Measurements from ENCODE around the gene IFI27. TPM values are rescaled to one million over a fixed set of nuclear protein-coding genes. Genes with fewer than 3 reads are reported as not detected.
A peak's percentile ranks its signal among the peaks of the same experiment; 100 is the strongest.

IFI27 gene
- total RNA-seq, 4 donors from 2014 or later: 285 to 1,264 (median 308) TPM

DNA sequence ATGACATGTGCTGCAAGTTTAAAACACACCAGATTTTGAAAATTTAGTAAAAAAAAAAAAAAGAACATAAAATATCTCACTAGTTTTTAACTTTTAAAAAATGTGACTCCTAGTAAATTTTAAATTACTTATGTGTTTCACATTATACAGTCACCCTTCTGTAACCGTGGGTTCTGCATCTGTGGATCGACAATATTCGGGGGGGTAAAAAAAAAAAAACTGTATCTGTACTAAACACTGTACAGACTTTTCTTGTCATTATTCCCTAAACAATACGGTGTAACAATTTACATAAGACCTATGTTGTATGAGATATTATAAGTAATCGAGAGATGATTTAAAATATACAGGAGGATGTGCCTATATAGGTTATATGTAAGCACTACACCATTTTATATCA is 32.7 kb upstream of the IFI27 start:
- ATAC-seq (ENCODE audit: low FRiP score) (no peak), DNase-seq (ENCODE audit: low spot score) (no peak)
- TF ChIP-seq, protein P1, sequence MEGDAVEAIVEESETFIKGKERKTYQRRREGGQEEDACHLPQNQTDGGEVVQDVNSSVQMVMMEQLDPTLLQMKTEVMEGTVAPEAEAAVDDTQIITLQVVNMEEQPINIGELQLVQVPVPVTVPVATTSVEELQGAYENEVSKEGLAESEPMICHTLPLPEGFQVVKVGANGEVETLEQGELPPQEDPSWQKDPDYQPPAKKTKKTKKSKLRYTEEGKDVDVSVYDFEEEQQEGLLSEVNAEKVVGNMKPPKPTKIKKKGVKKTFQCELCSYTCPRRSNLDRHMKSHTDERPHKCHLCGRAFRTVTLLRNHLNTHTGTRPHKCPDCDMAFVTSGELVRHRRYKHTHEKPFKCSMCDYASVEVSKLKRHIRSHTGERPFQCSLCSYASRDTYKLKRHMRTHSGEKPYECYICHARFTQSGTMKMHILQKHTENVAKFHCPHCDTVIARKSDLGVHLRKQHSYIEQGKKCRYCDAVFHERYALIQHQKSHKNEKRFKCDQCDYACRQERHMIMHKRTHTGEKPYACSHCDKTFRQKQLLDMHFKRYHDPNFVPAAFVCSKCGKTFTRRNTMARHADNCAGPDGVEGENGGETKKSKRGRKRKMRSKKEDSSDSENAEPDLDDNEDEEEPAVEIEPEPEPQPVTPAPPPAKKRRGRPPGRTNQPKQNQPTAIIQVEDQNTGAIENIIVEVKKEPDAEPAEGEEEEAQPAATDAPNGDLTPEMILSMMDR (IDR thresholded peaks at IDR 0.05): no peak

DNA sequence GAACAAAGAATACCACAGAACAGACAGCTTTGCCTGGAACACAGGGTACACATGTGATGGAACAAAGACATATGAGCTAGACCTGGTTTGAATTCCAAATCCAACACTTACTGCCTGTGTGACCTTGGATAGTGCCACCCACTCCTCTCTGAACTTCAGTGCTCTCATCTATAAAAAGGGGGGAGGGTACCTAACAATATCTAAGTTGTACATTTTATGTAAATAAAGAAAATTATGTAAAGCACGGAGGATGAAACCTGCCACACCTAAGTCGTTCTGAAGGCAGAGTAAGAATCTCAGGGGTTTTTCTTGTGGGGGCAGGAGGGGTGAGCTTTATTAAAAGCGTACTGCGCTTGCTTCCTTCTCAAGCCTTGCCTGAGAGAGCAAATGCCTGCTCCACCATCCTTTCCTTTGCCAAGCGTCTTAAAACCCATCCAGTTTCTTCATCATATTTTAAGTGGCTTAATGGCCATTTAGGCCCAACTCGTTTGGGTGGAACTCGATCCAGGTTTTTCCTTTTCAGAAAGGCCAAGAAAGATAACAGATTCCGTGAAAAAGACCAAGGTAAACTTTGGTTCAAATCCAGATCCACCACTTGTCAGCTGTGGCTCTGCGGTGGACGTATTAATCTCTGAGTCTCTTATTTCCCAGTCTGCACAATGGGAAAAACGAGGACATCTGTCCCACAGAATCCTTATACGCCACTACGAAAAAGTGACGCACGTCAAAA is 30.5 kb upstream of the IFI27 start:
- DNase-seq (ENCODE audit: low spot score) (no peak), ATAC-seq (ENCODE audit: low FRiP score) (no peak)
- TF ChIP-seq, protein P1 (IDR thresholded peaks at IDR 0.05): no peak

DNA sequence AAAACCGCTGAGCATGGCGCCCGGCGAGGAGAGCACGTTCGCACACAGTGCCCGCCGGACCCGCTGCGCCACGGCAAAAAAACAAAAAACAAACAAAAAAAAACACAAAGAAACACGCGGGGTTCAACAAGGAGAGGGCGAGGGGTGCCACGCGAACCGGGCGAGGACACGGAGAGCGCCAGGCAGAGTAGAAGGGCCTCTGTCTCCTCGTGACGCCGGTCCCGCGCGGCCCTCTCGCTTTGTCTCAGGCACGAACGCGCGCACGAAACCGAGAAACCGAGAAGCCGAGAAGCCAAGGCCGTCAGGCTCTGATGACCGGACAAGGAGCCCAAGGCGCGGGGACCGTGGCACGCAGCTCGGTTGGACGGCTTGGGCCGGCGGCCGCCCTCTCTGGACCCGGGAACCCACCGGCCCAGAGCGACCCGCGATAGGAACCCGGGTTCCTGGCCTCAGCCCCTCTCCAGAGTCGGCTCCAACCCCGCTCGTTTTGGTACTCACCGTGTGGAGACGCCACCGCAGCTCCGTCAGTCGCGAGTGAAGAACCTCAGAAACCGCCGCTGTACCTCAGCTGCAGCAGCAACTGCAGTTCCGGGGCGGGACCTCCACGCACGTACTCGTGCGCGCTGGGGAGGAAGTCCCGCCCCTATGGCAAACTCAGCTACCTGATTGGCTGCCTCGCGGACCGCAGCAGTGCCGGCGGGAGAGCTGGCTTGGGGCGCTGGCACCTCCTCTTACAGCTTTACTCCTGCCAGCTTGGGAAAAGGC is 29.7 kb upstream of the IFI27 start, which contains the start of the genes DDX24 and IFI27L1:
TSS of gene DDX24 (minus strand) at position 582 of the 765 bp plus-strand sequence. CDS start 1,460 bp downstream, outside the sequence.
TSS of gene IFI27L1 (plus strand) at position 690 of the 765 bp plus-strand sequence. CDS start 15,628 bp downstream, outside the sequence.
- ATAC-seq (ENCODE audit: low FRiP score) (peak; percentile 99), DNase-seq (ENCODE audit: low spot score) (peak; percentile 80)
- TF ChIP-seq, protein P1 (IDR thresholded peaks at IDR 0.05): no peak

DNA sequence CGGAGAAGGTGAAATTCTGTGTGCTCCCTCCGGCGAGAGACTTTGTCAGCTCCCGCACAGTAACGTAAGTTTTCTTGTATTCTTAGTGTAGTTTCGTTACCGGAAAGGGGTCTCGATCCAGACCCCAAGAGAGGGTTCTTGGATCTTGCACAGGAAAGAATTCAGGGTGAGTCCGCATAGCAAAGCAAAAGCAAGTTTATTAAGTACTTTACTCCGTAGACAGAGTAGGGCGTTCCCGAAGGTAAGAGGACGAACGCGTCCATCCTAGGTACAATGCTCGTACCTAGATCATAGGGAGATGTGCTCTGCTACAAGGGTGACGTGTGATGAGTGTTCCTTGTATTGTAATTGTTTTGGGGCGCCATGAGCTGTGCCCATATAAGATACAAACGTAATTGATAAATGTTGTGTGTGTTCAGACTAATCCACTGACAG is 29.1 kb upstream of the IFI27 start:
- ATAC-seq (ENCODE audit: low FRiP score): peak; percentile 38
- TF ChIP-seq, protein P1 (IDR thresholded peaks at IDR 0.05): no peak

DNA sequence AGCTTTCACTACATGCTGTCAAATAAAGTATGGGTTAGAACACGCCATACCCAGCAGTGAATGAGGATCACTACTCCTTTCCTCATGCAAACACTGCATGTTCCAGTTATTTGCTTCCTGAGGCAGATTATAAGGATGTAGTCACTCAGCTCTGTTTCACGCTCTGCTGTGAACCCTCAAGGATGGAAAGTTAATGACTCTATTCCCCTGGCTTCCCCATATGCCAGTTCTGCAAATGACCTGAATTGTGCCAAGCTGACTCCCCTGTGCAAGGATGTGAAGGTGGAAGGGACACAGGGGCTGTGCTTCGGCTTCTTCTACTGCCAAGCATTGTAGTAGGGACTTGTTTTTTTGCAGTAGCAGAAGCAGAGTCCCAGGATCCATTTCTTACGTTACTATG is 22.6 kb upstream of the IFI27 start:
- TF ChIP-seq, protein P1 (IDR thresholded peaks at IDR 0.05): no peak
- no peak for ATAC-seq (ENCODE audit: low FRiP score)

More for the DNA sequence above, 29.1 kb upstream of the IFI27 start:
- no peak for DNase-seq (ENCODE audit: low spot score)

DNA sequence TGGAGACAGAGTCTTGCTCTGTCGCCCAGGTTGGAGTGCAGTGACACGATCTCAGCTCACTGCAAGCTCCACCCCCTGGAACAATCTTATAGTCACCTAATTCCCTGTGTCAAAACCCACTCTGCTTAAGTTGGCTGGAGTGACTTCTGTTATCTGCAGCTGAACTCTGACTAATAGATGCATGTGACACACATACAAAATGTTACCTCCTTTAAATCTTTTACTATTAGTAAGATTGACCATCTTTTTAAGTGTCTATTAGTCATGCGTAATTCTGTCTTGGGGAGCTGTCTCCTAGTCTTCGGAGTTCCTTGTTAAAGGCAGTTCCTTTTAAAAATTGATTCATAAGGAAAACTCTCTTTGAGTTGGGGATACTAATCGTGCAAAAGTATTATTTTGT is 22.0 kb upstream of the IFI27 start:
- TF ChIP-seq, protein P1 (IDR thresholded peaks at IDR 0.05): no peak
- ATAC-seq (ENCODE audit: low FRiP score) (no peak), DNase-seq (ENCODE audit: low spot score) (no peak)

More for the DNA sequence above, 22.6 kb upstream of the IFI27 start:
- DNase-seq (ENCODE audit: low spot score): no peak
